Activated naive CD4-positive, alpha-beta T cell treated with Interleukin-2 at 50 U/mL for 16 hours (primary cell): ENCODE results near the gene BRD3.

Experiments used
- DNase-seq: peaks from one replicate; pipeline ENCODE4 v3.0.0-alpha.2; 2020

Gene BRD3

DNA sequence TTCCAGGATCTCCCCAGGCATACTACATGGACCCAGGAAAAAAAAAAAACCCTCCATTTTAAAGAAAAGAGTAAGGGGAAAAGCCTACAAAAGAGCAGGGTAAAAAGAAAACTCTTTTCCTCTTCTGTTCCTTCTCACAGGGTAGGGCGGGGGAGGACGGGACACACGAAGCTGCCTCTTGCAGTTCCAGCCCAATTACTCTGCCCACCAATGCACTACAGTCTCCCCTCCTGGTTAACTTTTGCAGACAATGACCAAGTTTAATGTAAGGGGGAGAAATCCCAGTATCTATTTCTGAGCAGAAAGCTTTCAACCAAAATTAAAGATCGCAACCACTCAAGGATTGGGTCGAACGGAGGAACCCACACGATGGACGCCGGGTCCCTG lies 1.3 kb downstream of the BRD3 start:
- DNase-seq = no peak

DNA sequence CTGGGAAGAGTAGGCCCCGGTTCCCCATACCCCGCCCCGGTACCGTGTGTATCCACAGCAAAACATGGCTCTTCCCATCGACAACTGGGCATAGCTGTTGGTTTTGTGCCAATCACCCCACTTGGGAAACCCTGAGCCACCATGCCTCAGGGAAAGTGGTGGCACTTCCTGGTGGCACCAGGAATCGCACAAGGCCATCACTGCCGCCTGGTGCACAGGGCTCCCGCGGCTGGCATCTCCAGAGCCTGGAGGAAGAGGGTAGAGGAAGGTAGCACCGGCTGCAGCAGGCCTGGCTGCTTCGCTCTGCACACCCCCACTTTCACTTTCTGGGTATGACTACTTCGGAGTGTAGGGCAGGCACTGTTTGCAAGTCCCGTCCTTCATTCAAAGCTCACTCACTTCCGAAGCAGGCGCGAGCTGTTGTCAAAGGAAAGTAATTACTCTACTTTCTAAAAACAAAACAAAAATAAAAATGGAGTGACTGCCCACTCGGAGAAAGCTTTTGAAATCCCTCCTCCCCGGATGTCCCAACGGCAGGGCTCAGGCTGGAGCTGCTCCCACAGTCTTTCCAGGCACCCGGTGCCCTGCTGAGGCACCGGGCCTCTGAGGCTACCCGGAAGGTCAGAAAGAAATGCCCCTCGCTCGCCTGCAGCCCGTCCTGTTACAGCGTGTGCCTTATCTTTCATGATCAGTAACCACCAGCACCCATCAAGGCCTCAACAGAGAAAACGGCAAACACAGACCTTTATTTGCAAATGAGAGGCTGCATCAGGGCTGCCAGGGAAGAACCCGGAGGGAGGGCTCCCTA lies 2.0 kb downstream of the BRD3 start:
- peak; percentile 68 for DNase-seq

DNA sequence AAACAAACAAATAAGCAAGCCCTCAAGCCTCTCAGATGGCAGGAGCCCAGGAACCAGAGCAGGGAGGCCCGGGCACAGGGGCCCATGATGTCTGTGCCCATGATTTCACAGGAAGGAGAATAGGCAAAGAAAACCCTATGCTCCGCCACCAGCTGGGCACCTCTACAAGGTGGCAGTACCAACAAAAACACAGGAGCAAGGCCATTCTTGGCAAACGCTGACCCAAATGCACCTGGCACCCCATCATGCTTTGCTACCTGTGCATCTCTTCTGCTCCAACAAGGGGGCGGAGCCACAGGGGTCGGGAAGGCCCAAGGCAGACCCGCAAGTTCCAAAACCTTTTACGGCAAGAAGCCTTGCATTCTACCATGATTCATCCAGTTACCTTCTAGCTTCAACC lies 3.1 kb downstream of the BRD3 start:
- DNase-seq = no peak

DNA sequence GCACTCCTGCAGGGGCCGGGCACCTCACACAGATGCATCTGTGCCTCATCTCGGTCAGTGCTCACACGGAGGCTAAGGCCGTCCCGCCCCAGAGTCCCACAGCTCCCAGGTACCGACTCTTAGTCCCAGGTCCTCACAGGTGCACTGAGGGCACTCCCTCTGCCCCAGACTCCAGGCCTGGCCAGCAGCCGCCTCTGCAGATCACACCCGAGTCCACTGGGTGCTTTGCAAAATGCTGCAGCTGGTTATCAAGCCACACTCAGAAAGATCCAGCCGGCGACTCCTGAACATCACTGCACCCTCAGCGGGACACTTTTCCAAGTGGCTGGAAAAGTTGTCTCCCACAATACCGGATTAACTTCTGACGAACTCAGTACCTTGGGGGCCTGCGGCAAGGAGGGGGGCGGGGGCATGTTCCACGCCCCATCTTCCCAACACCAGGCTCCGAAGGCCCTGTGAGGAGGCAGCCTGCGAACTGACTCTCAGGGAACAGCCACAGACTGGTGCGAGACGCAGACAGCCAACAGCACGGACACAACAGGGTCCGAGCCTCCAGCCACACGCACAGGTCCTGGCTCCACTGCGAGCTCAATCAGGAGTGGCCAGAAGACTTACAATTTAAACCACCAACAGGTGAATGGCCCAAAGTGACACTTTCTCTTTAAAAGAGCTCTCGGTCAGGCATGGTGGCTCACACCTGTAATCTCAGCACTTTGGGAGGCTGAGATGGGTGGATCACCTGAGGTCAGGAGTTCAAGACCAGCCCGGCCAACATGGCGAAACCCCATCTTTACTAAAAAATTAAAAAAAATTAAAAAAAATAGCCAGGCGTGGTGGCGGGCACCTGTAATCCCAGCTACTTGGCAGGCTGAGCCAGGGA lies 4.0 kb downstream of the BRD3 start:
- DNase-seq = no peak

DNA sequence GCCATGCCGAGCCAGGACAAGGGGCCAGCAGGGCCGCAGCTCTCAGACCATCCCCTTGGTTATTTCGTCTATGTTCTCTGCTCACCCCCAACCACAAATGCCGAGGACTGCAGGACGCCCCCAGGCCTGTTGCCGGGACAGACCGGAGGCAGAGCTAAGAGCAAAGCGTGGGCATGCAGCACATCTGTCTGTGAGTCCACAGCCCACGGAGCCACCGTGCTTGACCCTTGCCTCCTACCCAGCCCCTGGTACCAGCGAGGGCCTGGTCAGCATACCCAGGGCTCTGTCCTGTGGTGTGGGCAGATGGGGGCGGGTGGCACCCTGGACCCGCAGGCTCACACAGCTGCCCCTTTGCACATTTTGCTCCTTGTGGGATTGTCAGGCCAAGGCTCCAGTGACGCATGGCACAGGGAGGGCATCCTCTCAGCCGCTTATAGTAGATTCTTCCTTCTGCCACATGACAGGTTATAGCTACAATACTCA lies 4.7 kb downstream of the BRD3 start:
- no peak for DNase-seq

DNA sequence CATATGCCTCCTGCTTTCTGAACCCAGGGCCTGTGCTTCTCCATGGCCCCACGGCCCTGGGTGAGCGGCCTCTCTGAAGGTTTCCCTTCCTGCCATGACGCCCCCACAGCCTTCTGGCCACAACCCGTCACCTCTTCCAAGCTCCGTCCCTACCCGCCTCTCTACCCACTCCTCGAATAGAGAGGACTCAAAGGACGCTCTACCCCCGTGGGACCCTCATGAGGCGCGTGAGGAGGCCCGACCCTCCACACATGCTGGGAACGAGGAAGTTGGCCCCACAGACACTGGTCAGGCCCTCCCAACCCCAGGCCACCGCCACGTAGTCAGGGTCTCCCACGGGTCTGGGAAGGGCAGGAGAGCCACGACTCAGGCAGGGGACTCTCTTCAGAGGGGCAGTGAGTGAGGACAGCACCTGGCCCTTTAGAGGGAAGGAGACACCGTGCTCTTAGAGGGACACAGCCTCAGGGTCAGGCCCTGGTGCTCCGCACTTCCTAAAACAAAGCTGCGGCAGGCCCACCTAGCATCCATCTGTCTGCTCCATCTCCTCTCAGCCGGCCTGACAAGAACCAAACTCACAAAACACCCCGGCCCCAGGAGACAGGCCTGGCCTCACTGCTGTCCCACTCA lies 5.3 kb downstream of the BRD3 start:
- no peak for DNase-seq

DNA sequence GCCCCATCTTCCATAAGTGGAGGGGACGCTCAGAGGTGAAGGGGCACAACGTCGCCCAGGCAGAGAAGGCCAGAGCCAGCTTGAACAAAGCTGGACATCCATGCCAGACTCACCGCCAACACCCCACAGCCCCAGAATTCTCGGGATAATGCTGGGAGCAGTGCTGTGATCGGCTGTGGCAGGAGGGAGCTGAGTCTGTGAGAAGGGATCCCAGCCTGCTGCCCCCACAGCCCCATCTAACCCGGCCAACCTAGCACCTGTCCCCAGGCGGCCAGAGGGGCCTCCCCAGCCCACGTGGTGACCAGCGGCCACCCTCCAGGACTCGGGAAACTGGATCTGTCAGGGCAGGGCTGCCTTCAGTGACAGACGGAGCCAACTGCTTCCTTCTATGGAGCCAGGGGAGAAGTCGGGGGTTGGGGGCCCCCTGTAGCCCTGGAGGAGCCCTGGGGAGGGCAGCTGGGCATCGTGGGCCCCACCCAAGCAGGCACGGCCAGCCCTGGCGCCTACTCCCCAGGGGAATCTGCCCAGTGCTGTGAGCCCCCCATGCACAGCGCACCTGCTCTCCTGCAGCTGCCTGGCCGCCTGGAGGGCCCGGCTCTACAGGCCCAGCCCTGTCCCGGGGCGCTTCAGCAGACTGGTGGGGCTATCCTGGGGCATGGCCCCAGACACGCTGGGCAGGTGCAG lies 6.0 kb downstream of the BRD3 start:
- no peak for DNase-seq

DNA sequence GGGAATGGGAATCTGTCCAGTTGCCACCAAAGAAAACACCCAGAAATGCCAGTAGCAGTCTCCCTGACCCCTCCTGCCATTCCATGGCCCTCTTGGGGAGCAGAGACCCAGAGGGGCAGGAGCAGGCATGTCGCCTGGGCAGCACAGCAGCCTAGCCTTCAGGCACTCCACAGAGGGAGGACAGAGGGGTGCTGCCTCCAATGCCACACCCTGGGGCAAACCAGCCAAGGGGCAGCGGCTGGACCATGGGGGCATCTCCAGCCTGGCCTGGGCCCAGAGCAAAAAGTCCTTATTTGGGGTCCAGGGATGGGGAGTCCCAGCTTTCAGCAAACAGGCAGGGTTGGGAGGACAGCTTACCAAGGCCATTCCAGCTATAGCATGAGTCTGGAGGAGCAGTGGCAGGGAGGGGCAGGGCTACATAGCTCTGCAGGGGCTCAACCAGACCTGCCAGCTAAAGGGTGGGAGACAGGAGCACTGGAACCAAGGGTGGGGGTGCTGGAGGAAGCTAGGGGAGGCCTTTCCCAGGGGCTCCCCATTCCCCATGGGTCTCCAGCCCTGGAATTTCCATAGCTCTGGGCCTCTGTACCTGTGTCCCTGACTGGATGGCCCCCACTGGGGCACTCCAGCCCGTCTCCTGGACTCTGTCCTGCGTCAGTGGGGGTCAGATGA lies 6.7 kb downstream of the BRD3 start:
- no peak for DNase-seq

DNA sequence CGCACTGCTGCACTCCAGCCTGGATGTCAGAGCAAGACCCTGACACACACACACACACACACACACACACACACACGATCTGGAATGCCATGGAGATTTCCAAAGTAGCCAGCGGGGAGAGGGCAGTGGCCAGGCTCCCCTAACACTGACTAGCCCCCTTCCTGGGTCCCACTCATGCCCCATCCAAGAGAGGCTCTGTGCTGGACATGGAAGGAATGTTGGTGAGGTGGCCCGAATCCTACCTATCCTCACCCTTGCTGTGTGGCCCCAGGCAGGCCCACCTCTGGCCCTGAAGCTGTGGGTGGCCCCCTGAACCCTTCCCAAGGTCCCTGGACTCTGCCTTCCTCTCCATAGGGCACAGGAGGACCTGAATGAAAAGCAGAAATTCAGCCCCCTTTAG lies 7.3 kb downstream of the BRD3 start:
- no peak for DNase-seq

DNA sequence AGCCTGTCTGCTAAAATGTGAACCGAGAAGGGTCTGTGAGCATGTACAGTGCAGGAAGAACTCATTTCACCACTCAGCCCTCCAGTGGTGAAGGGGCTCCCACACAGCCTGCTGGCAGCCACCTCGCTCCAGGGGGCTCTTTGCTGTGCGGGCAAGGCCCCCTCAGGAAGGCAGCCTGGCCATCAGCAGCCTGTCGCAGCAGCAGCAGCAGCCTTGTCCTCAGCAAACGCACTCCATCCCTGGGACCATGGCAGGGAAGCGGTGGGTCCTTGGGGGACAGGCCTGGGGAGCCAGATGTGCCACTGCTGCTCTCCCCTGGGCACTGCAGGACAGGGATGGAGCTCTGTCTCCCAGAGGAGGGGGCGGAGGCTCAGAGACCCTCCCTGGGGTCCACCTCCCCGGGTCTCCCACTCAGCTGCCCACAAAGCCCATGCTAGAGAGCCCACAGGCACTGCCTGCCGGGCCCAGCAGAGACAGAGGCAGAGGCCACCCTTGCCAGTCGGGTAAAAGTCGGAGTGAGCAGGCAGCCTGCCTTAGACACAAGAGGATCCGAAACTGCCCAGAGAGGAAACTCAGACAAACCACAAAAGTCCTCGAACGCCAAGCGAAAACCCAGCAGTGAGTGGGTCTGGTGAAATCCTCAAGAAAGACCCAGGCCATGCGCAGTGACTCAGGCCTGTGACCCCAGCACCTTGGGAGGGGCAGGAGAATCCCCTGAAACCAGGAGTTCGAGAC lies 8.0 kb downstream of the BRD3 start:
- DNase-seq = no peak

DNA sequence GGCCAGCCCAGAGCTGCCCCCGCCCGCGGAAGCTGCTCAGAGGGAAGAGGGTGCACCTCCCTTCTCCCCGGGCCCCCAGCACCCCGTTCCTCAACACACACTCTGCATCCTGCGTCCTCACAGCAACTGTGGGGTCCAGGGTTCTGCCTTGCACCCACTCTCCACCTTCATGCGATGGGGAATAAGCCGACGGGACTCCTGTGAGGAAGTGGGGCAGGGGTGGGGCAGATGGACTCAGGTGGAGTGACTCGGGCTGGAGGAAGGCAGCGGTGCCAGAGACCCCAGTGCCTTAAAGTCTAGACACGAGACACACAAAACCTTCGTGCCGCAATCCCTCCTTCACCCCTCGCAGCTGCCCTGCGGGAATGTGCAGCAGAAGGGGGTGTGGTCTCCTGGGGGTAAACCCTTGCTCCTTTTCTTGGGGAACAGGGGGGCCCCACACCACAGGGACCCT lies 8.6 kb downstream of the BRD3 start:
- no peak for DNase-seq

DNA sequence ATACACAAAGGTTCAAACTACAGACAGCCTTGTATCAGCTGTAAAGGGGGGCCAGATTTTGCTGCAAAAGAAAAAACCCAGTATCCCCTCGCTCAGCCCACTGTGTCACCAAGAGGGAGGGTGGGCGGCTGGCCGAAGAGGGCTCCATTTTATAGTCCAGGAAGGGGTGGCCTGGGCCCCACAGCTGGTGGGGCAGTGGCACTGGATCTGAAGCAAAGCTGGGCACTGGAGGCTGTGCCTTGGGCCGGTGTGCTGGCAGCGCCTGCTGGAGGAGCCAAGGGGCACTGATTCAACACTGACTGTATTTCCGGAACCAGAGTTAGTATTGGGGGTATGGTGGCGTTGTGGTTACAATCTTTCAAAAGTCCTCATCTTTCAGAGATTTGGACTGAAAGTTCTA lies 9.1 kb downstream of the BRD3 start:
- DNase-seq = no peak

DNA sequence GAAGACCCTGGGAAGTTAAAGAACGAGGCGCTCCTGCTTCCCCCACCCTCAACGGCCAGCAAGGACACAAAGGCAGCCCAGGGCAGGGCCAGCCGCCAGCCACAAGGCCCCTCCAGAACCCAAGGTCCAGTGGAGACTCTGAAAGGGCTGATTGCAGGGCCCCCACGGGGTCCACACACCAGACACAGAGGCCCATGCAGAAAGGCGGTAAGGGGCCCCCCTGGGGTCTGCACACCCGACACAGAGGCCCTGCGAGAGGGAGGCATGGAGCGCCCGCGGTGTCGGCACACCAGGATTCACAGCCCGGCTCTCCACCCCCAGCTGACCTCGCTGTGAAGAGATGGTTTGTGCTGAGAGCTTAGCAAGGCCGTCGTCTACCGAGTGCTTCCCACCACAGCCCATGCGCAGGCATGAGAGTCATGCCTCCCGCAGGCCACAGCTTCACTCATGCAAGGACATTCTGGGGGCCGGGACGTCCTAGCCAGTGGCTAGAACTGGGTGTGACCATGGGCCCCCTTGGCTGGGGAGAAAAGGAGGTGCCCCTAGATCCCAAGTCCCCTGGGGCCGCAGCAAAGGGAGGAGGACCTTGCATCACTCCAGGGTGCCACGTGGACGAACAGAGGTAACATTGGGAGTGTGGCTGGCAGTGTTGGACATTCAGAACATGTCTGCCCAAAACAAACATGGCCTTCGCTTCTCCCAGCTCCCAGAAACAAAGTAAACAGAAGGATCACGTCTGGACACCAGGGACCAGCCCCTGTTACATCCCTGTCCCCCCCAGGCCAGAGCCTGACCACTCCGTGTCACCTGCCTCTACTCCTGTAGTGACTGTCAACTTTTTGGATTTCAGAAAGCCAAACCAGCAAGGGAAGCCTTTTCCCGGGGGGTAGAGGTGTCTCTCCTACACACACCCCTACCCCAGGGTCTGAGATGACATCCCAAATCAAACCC lies 9.8 kb downstream of the BRD3 start:
- DNase-seq = no peak

DNA sequence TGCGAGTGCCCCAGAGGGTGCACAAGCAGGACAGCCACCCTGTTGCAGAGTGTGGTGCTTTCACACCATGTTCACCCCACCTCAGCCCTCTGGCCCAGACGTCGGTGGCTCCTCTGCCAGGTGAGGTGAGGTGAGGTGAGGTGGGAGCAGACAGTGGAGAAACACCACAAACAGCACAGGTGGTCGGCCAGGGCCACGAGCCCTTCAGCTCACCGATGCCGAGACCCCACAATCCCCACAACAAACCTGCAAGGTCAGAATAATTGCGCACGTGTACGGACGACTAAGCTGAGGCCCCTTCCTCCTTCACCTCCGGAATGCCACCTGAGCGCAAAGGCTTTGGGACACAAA lies 10.5 kb downstream of the BRD3 start:
- no peak for DNase-seq

DNA sequence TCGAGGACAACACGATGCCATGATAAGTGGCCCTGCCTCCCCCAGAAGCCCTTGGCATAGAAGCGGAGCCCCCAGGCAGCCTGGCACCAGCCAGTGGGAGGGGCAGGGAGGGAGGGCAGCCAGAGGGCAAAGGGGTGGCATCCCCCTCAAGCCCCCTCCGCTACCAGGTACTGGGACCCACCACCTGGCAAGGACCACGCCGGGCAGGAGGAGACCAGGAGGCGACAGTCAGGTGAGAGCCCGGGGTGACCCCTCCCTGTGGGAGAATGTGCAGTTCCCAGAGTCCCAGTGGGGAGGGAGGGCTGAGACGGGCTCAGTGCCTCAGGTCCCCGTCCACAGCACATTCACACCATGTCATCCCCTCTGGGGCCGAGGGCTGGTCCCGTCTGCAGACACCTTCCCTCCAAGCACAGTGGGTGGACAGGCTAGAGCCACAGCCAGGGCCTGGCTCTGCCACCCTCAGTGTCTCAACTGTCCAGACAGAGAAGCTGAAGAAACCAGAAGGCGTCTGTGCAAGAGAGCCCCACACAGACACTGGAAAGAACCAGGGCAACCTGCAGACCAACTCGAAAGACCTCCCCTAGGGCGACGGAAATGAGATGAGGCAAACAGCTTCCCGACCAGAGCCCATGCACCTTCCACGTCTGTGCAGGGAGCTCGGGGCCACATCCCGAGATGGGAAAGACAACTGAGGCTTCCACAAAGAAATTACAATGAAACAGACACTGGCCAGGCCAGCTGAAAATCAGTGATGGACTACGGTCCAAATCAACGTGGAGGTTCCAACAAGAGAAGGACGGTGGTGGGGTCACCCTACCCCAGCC lies 11.1 kb downstream of the BRD3 start:
- no peak for DNase-seq

DNA sequence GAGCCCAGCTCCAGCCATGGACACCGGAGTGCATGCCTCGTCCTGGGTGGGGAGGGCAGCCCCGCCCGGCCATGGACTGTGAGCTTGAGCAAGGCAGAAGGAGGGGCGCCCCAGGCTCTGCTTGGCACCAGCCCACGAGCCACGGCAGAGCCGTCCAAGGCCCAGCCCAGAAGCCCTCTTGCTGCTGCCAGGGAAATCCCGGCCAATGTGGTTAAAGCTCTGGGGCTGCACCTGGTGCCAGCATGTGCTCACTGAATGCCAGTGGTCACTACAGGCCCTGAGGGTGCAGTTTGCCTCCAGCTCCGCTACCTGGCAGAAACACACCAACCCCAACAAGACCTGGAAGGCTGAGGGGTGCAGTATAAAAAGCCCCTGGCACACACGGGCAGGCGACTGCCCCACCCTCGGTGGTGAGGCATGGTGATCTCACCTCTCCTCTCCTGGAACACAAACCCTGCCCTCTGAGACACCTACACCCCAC lies 11.8 kb downstream of the BRD3 start:
- no peak for DNase-seq

DNA sequence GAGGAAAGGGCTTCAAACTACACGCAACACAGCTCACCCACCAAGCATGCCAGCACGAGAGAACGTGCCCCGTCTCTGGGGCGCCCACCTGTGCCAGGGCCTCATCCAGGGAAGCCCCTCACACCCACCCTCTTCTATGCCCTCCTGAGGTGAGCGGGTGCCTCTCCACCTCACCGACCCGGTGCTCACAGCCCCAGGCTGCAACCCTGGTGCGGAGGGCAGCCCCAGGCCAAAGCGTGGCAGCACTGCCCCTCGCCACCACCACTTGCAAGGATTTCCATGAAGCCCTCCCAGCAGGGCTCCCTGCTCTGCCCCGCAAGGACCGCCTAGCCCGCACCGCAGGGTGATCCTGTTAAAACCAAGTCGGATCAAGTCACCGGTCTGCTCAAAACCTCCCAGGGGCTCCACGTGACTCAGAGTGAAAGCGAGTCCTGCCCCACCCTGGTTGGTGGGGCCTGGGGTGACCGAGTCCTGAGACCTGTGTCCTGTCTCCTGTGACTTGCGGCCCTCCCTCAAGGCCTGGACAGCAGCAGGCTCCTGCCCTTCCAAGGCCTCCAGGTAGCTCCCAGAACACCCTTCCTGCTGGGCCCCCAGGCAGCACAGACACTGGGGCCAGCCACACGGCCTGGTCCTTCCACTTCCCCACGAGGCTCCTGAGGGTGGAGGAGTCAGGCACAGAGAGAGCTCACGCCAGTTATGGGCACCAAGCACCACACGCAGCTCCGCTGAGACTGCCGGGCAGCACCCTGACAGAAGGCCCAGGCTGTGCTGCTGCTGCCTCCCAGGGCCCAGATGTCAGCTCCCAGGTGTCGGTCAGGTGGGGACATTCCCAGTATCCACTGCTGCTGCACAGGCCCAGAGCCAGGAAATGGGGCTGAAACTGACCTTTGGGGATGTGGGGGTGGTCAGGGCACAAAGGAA lies 12.7 kb downstream of the BRD3 start:
- DNase-seq = no peak
